Activated naive CD8-positive, alpha-beta T cell treated with anti-CD3 and anti-CD28 coated beads, Interleukin-2, amount 50 U/mL, for 24 hours (primary cell): Measurements from ENCODE around the gene AFAP1.
A peak's percentile ranks its signal among the peaks of the same experiment; 100 is the strongest.

ENCODE experiments used
- ATAC-seq: fragments of 150-1000 bp; cut with Tn5 transposase; one replicate; pipeline ENCODE4 v1.10.0; 2021
- DNase-seq: peaks from one replicate; pipeline ENCODE4 v3.0.0; 2021
- H3K27ac Mint-ChIP-seq: one replicate; pipeline ENCODE4 v1.8.0; 2021; ENCODE audit warnings: mild to moderate bottlenecking, mixed read lengths
- H3K27me3 Mint-ChIP-seq: one replicate; pipeline ENCODE4 v1.8.0; 2021; ENCODE audit warnings: mixed read lengths
- H3K36me3 Mint-ChIP-seq: one replicate; pipeline ENCODE4 v1.8.0; 2021; ENCODE audit warnings: low read depth, mixed read lengths
- H3K4me1 Mint-ChIP-seq: one replicate; pipeline ENCODE4 v1.8.0; 2021; ENCODE audit warnings: mixed read lengths
- H3K4me3 Mint-ChIP-seq: one replicate; pipeline ENCODE4 v1.8.0; 2021; ENCODE audit warnings: mild to moderate bottlenecking, moderate library complexity, mixed read lengths
- H3K9me3 Mint-ChIP-seq: one replicate; pipeline ENCODE4 v1.8.0; 2021; ENCODE audit warnings: mixed read lengths

The AFAP1 gene

DNA sequence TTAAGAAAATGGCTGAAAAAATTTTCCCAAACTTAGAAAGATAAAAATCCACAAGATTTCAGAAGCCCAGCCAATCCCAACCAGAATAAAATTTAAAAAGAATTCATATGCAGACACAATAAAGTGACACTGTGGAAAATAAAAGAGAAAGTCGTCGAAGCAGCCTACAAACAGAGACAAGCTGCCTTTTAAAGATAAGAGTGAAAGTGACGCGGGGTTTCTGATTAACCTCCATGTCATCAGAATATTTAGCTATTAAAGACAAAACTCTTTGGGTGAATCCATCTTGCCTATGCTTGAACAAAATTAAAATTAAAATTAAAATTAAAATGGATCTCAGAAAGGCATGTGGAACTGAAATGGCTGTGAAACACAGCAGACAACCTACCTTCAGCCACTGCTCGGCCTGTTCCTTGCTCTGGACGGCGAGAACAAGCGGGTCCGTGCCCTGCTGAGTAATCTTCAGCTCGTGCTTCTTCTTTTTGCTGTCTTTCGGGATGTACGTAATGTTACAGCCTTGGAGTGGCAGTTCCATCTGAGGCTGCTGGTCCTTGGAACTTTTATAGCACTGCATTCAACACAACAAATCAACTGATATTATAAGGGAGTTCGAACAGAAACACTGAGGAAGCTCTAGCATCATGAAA lies 101.4 kb downstream of the AFAP1 start:
- H3K4me1 Mint-ChIP-seq = no peaks in the 10 kb centered on the region
- no peak overlapping the region for H3K27ac Mint-ChIP-seq
- no peak overlapping the region for H3K4me3 Mint-ChIP-seq
- peaks cover 11% of the 10 kb centered on the region for H3K36me3 Mint-ChIP-seq
- H3K27me3 Mint-ChIP-seq = no peaks in the 10 kb centered on the region
- ATAC-seq = no peak
- H3K9me3 Mint-ChIP-seq = no peaks in the 10 kb centered on the region
- no peak for DNase-seq

DNA sequence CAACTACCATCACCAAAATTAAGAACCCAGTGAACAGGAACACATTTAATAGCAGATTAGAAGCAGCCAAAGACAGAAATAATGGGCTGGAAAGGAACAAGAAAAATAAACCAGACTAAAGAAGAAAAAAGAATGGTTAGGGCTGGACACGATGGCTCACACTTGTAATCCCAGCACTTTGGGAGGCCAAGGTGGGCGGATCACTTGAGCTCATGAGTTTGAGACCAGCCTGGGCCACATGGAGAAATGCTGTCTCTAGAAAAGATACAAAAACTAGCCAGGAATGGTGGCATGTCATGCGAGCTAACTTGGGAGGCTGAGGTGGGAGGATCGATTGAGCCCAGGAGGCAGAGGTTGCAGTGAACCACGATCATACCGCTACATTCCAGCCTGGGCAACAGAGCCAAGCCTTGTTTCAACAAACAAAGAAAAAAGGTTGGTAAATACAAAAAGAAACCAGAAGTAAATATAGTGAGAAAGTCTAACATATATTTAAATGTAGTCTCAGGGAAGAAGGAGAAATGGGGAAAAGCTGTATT lies 102.0 kb downstream of the AFAP1 start:
- Mint-ChIP-seq H3K4me3 (no peak overlapping the region), H3K9me3 (no peaks in the 10 kb centered on the region), H3K36me3 (peaks cover 17% of the 10 kb centered on the region), H3K27me3 (no peaks in the 10 kb centered on the region), H3K4me1 (no peaks in the 10 kb centered on the region), H3K27ac (no peak overlapping the region)
- ATAC-seq (no peak), DNase-seq (no peak)

DNA sequence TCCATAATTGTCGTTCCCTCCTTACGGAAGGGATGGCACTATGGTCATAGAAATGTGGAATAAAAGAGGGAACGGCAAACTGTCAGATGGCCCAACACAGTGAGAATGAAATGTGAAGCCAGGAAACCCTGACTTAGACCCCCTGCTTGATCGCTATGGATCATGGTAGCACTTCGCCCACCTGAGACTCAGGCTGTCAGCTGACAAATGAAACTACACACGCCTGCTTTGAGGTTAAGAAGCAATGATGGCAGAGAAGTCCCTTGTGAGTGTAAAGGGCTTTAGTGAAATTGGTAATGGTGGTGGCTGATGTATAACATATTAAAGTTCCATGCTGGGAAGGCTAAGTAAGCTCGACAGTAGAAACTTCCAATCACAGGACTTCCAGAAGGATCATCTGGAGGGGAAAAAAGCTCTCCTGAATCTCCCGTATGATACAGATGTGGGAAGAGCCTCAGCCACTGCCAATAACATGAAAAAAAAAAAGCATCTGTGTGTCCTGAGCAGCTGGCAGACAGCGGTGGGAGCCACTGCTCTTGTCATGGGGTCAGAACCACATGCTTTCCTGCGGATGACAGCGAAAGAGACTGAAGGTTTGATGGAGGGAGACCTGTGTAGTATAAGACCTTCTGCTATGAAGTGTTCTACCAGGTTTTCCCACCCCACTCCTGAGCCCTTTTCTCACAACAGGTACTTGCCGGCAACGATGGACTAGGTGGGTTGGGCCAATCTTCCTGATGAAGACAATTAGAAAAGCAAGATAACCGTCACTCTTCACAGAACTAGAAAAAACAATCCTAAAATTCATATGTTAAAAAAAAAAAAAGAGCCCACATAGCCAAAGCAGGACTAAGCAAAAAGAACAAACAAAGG lies 107.6 kb downstream of the AFAP1 start:
- Mint-ChIP-seq H3K4me3 (no peak overlapping the region), H3K4me1 (peaks cover 44% of the 10 kb centered on the region), H3K36me3 (peaks cover 40% of the 10 kb centered on the region), H3K27ac (no peak overlapping the region), H3K9me3 (no peaks in the 10 kb centered on the region), H3K27me3 (no peaks in the 10 kb centered on the region)
- no peak for ATAC-seq
- DNase-seq = no peak

DNA sequence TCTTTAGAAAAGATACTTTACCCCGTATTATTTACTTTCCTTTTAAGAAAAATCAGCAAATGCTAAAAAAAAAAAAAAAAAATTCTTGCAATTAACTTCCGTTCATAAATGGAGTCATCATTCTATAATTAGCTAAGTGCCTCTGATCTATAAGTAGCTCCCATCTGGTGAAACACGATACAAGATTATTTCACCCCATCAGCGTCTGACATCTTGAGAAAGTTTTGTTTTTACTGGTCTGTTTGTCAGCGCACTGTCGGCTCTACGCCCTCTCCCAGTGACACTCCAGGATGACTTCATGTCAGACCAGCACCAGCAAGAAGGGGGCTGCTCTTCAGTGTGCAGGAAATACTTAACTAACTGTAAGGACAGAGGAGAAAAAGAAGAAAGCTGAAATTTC lies 108.3 kb downstream of the AFAP1 start:
- Mint-ChIP-seq H3K27ac (peak overlapping the region; percentile 74), H3K4me1 (peaks cover 50% of the 10 kb centered on the region), H3K4me3 (peak overlapping the region; percentile 25), H3K36me3 (peaks cover 43% of the 10 kb centered on the region), H3K9me3 (no peaks in the 10 kb centered on the region), H3K27me3 (no peaks in the 10 kb centered on the region)
- DNase-seq = no peak
- peak; percentile 77 for ATAC-seq

DNA sequence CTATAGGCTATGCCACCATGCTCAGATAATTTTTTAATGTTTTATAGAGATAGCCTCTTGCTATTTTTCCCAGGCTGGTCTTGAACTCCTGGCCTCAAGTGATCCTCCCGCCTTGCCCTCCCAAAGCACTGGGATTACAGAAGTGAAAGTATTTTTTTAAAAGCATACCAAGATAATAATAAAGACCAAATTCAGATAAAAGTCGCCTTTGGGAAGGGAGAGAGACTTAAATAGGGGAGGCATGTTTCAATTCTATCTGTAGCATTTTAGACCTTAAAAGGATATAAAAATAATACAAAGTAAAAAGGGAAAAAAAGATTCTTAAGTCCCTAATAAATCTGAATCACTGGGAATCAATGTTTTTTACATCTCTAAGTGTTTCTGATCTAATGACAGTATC lies 108.9 kb downstream of the AFAP1 start:
- H3K4me3 Mint-ChIP-seq = peak overlapping the region; percentile 25
- DNase-seq = no peak
- no peak for ATAC-seq
- no peaks in the 10 kb centered on the region for H3K27me3 Mint-ChIP-seq
- no peaks in the 10 kb centered on the region for H3K9me3 Mint-ChIP-seq
- H3K27ac Mint-ChIP-seq = peak overlapping the region; percentile 74
- peaks cover 41% of the 10 kb centered on the region for H3K36me3 Mint-ChIP-seq
- H3K4me1 Mint-ChIP-seq = peaks cover 52% of the 10 kb centered on the region

DNA sequence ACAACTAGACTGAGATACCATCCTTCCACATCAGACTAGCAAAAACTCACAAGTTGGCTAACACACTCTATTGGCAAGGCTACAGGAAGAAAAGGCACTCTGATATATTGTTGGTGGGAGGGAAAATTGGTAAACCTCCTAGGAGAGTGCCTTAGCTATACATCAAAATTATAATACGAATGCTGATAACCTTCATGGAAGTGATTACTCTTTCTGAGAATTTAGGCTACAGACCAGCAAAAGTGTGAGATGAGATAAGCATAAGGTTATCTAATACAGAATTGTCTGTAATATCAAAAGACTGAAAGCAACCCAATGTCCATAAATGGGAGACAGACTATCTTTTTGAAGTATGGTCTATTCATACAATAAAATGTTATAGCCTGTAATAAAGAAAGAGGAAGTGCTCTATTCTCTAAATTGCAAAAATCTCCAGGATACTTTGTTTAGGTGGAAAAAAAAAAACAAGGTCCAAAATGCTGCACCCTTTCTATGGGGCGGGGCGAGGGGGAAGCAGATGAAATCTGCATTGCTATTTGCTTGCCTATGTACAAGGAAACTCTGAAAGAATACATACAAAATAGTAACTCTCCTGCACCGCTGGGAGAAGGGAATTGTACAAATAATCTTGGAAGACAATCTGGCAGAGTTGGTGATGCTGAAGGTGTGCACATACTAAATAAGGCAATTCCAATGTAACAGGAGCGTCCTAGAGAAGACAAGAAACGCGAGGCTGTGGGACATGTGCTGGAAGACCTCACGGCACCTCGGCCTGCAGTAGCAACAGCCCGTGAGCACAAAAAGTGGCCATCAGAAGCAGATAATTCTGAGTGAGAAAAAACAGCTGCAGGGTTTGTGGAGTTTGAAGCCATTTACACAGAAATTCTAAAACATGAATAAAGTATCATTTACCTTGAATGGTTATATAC lies 109.7 kb downstream of the AFAP1 start:
- Mint-ChIP-seq H3K4me3 (no peak overlapping the region), H3K36me3 (peaks cover 41% of the 10 kb centered on the region)

DNA sequence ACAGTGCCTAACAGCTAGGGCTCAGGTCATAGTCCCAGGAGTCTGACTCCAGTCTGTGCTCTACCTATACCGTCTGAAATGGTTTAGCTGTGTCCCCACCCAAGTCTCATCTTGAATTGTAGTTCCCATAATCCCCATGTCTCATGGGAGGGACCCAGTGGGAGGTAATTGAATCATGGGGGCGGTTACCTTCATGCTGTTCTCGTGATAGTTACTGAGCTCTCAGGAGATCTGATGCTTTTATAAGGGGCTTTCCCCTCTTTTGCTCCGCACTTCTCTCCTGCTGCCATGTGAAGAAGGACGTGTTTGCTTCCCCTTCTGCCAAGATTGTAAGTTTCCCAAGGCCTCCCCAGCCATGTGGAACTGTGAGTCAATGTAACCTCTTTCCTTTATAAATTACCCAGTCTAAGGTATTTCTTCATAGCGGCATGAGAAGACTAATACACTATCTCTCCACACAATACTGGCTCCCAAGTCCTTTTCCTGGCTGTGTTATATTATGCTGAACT lies 110.8 kb downstream of the AFAP1 start:
- Mint-ChIP-seq H3K4me1 (peaks cover 52% of the 10 kb centered on the region), H3K27ac (peak overlapping the region; percentile 75), H3K4me3 (no peak overlapping the region), H3K36me3 (peaks cover 38% of the 10 kb centered on the region), H3K27me3 (no peaks in the 10 kb centered on the region), H3K9me3 (no peaks in the 10 kb centered on the region)
- no peak for ATAC-seq
- DNase-seq = no peak

More for the DNA sequence above, 109.7 kb downstream of the AFAP1 start:
- peak overlapping the region; percentile 29 for H3K27ac Mint-ChIP-seq
- H3K9me3 Mint-ChIP-seq = no peaks in the 10 kb centered on the region
- ATAC-seq (no peak), DNase-seq (no peak)
- H3K4me1 Mint-ChIP-seq = peaks cover 52% of the 10 kb centered on the region
- H3K27me3 Mint-ChIP-seq = no peaks in the 10 kb centered on the region

DNA sequence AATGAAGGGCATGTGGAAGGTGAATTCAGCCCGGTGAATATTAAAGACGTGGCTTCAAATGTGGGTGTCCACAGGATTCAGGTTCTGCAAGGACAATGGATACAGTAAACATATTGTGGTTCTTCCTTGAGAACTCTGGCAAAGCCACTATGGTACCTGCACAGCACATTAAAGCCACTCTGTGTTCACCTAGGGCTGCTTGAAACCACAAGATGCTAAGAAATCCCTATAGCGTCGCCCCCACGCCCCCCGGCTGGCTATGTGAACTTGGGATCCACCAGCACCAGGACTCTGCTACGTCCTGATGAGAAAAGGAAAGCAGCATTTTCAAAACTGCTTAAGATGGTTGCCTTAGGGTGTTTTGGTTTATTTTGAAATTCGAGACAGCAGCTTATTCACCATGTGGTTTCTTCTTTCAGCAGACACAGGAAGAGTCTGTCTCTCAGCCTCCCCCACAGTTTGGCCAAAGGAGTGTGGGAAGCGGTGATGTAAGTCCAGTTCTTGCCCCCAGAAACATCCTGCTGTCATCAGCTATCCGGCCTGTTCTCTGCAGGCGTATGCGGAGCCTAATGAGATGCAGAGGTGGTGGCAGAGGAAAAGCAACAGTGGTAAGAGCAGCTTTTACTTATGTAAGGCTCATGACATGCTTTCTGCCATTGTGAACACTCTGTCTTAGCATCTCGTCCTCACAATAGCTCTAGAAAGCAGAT lies 111.5 kb downstream of the AFAP1 start:
- Mint-ChIP-seq H3K27ac (peak overlapping the region; percentile 75), H3K4me1 (peaks cover 52% of the 10 kb centered on the region)
- peak; percentile 78 for ATAC-seq

DNA sequence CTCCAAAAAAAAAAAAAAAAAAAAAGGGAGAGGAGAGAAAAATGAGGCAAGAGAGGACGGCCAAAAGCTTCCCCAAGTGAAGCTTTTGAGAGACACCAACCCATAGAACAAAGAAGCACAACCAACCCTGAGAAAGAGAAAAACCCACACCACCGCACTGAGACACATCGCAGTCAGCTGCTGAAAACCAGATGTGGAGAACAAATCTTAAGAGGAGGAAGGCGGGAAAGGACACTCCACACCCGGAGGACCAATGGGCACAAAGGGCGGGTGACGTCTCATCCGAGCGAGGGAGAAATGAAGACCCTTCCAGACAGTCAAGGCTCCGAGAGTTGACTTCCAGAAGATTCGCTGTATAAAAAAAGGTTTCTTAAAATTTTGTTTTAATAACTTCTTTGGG lies 112.1 kb downstream of the AFAP1 start:
- H3K9me3 Mint-ChIP-seq = no peaks in the 10 kb centered on the region
- H3K4me1 Mint-ChIP-seq = peaks cover 52% of the 10 kb centered on the region
- H3K4me3 Mint-ChIP-seq = peak overlapping the region; percentile 47
- peak overlapping the region; percentile 74 for H3K27ac Mint-ChIP-seq
- DNase-seq = no peak
- ATAC-seq = no peak
- peaks cover 28% of the 10 kb centered on the region for H3K36me3 Mint-ChIP-seq
- no peaks in the 10 kb centered on the region for H3K27me3 Mint-ChIP-seq

More for the DNA sequence above, 111.5 kb downstream of the AFAP1 start:
- no peaks in the 10 kb centered on the region for H3K9me3 Mint-ChIP-seq
- peak; percentile 49 for DNase-seq
- H3K4me3 Mint-ChIP-seq = peak overlapping the region; percentile 47
- peaks cover 34% of the 10 kb centered on the region for H3K36me3 Mint-ChIP-seq
- H3K27me3 Mint-ChIP-seq = no peaks in the 10 kb centered on the region

DNA sequence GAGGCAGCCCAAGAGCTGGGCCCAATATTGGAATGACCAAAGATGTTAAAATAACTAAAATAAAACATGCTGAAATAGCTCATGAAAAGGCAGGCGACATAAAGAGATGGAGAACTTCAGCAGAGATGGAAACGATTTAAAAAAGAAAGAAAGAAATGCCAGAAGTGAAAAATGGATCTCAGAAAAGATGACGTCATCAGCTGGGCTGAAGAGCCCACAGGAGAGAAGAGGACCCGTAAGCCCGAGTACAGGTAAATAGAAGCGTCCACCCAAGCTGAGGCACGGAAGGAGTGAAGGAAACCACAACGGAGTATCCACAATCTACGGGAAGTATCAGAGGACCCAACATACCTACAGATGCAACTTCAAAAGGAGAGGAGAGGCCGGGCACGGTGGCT lies 112.8 kb downstream of the AFAP1 start:
- no peak overlapping the region for H3K4me3 Mint-ChIP-seq
- no peak for DNase-seq
- no peak overlapping the region for H3K27ac Mint-ChIP-seq
- ATAC-seq = no peak
- peaks cover 49% of the 10 kb centered on the region for H3K4me1 Mint-ChIP-seq
- peaks cover 27% of the 10 kb centered on the region for H3K36me3 Mint-ChIP-seq
- no peaks in the 10 kb centered on the region for H3K9me3 Mint-ChIP-seq
- no peaks in the 10 kb centered on the region for H3K27me3 Mint-ChIP-seq

DNA sequence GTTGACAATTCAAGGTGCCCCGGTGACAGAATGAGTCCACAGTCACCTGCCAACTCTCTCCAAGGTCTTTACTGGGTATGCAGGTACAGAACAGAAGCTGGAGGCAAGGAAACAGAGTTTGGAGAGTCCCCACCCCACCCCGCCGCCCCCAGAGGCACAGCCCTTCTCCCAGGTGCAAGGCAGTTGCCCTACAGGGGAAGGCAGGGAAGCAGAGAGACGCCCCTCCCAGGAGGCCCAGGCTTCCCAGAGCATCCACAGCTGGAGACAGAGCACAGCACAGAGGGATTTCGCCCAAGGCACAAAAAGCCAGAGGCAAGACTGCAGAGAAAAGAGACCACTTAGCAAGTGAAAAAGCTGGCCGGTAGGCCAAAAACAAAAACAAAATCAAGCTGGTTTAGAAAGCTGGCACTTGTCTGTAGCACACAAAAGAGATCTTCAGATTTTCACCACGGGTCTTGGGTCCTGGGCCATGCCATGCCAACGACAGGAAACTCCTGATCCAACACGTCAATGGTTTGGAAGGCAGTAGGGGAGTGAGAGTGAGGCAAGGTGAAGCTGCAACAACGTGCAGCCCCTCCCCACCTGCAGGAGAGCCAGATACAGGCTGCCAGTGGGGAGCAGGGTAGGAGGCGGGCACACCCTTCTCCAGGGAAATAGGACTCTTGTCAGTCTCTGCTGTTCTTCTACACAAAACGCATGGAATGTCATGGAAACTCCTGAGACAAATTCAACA lies 113.3 kb downstream of the AFAP1 start:
- H3K27ac Mint-ChIP-seq = no peak overlapping the region
- DNase-seq (no peak), ATAC-seq (no peak)
- H3K4me1 Mint-ChIP-seq = peaks cover 44% of the 10 kb centered on the region
- H3K27me3 Mint-ChIP-seq = no peaks in the 10 kb centered on the region
- H3K9me3 Mint-ChIP-seq = no peaks in the 10 kb centered on the region
- H3K4me3 Mint-ChIP-seq = no peak overlapping the region
- H3K36me3 Mint-ChIP-seq = peaks cover 21% of the 10 kb centered on the region

DNA sequence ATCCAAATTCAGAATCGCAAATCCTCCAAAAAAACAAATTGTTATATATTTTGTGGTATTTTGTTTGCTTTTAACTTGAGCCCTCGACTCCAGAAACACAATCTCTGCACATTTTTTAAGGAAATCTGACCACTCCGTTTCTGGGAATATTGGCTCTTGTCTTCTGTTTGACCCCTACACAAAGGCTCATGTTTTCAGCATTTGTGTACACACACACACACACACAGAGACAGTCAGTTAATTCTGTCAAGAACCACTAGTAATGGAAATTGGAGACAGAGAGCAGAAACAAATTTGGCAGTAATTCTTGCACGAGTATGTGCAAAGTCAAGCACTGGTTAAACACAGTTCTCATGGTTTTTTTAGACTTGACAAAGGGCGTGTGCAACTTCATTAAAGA lies 115.4 kb downstream of the AFAP1 start:
- Mint-ChIP-seq H3K36me3 (peaks cover 13% of the 10 kb centered on the region), H3K4me3 (no peak overlapping the region), H3K9me3 (no peaks in the 10 kb centered on the region), H3K4me1 (peaks cover 28% of the 10 kb centered on the region), H3K27me3 (no peaks in the 10 kb centered on the region), H3K27ac (no peak overlapping the region)
- no peak for ATAC-seq
- no peak for DNase-seq

DNA sequence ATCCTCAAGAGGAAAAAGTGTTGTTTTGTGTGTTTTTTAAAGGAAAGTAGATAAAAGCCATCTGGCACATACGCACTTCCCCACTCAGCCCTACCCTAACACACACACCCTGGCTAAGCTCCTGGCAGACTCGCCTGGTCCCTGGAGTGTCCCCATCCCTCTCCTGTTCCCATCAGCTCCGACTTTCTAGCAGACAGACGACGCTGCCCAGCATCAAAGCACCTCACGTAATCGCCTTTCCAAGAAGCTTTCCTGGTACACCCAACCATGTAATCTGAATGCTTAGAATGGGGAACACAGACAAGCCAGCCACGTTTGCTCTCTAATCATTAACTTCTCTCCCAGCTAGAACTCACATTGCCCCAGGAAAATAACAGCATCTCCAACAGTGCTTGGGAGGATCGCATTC lies 116.2 kb downstream of the AFAP1 start:
- Mint-ChIP-seq H3K27me3 (no peaks in the 10 kb centered on the region), H3K4me1 (peaks cover 20% of the 10 kb centered on the region), H3K9me3 (no peaks in the 10 kb centered on the region), H3K27ac (no peak overlapping the region), H3K4me3 (no peak overlapping the region), H3K36me3 (peaks cover 5% of the 10 kb centered on the region)
- DNase-seq (no peak), ATAC-seq (no peak)
